ENCODE measurements around the gene ZNF391. TPM values are rescaled to one million over a fixed set of nuclear protein-coding genes. Genes with fewer than 3 reads are reported as not detected.

The ZNF391 gene
- total RNA-seq, 1 donor from 2014 or later = 2.4 TPM

DNA sequence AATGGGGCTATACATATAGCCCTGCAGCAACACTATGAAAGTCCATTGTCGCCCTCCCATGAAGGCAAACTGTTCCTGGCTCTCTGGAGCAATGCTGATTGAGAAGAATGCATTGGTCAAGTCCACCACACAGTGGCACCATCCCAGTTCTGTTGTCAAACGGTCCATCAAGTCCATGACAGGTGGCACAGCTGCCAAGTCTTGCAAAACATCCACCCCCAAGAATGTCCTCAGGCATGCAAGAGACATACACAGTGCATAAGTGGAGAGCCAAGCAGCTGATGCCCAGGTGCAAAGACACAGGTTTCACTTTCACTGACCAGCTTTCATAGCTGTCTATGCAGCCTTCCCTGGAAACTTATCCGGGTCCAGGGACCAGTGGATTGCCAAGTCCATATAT, 17.5 kb downstream of the ZNF391 start:
- Mint-ChIP-seq H3K4me3 (ENCODE audit: unreplicated experiment) (no peak overlapping the region), H3K4me1 (ENCODE audit: unreplicated experiment) (no peaks in the 10 kb centered on the region), H3K27me3 (ENCODE audit: unreplicated experiment) (no peaks in the 10 kb centered on the region), H3K27ac (ENCODE audit: unreplicated experiment) (no peak overlapping the region), H3K36me3 (ENCODE audit: unreplicated experiment) (peaks cover 7% of the 10 kb centered on the region), H3K9me3 (ENCODE audit: unreplicated experiment) (peaks cover 46% of the 10 kb centered on the region)
- no peak for DNase-seq (ENCODE audit: extremely low spot score, unreplicated experiment)
- TF ChIP-seq, protein P1, sequence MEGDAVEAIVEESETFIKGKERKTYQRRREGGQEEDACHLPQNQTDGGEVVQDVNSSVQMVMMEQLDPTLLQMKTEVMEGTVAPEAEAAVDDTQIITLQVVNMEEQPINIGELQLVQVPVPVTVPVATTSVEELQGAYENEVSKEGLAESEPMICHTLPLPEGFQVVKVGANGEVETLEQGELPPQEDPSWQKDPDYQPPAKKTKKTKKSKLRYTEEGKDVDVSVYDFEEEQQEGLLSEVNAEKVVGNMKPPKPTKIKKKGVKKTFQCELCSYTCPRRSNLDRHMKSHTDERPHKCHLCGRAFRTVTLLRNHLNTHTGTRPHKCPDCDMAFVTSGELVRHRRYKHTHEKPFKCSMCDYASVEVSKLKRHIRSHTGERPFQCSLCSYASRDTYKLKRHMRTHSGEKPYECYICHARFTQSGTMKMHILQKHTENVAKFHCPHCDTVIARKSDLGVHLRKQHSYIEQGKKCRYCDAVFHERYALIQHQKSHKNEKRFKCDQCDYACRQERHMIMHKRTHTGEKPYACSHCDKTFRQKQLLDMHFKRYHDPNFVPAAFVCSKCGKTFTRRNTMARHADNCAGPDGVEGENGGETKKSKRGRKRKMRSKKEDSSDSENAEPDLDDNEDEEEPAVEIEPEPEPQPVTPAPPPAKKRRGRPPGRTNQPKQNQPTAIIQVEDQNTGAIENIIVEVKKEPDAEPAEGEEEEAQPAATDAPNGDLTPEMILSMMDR (IDR thresholded peaks at IDR 0.05) = no peak

DNA sequence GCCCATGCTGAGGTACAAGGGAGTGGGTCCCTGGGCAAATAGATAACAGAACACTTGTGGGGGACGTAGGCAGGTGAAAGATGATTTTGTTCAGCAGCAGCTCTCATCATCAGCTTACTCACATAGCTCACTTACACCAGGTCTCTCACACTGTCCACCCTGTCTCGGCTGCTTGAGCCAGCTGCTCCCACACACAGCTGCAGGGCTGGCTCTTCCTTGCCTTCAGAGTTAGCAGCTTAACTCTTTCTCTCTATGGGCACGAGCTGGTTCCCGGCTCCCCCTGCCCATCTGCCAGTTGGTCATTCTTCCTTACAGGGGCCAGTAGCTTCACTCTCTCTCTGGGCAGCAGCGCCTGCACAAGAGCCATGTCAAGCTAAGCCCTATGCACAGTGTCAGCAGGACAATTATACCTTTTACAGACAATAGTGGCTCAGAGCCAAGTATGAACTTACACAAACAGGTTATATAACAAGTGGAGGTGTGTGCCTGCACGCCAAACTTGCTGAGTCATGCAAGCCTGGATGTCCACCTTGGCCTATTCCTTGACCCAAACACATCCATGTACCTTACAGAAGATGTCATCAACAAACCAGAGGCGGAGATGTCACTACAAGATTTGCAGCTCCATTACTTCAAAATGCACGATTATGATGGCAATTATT, 18.7 kb downstream of the ZNF391 start:
- H3K4me1 Mint-ChIP-seq (ENCODE audit: unreplicated experiment) = no peaks in the 10 kb centered on the region

DNA sequence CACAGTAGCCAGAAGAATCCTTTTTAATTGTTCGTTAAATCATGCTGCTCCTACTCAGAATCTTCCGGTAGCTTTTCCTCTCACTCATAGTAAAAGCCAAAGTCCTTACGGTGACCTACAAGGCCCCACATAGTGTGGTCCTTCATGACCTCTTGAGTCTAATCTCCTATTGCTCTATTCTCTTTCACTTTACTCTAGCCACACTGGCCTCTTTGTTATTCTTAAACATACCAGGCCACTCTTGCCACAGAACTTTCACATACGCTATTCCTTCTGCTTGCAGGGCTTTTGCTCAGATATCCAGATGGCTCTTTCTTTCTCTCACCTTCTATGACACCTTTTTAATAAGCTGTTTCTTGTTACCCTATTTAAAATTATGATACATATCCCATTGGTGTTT, 25.7 kb downstream of the ZNF391 start:
- TF ChIP-seq, protein P1 (IDR thresholded peaks at IDR 0.05) = no peak
- no peaks in the 10 kb centered on the region for H3K4me1 Mint-ChIP-seq (ENCODE audit: unreplicated experiment)
- H3K36me3 Mint-ChIP-seq (ENCODE audit: unreplicated experiment) = no peaks in the 10 kb centered on the region
- DNase-seq (ENCODE audit: extremely low spot score, unreplicated experiment) = no peak
- H3K27ac Mint-ChIP-seq (ENCODE audit: unreplicated experiment) = no peak overlapping the region
- no peaks in the 10 kb centered on the region for H3K27me3 Mint-ChIP-seq (ENCODE audit: unreplicated experiment)
- peaks cover 20% of the 10 kb centered on the region for H3K9me3 Mint-ChIP-seq (ENCODE audit: unreplicated experiment)
- H3K4me3 Mint-ChIP-seq (ENCODE audit: unreplicated experiment) = no peak overlapping the region

More for the DNA sequence above, 18.7 kb downstream of the ZNF391 start:
- TF ChIP-seq, protein P1 (IDR thresholded peaks at IDR 0.05) = no peak
- Mint-ChIP-seq H3K27me3 (ENCODE audit: unreplicated experiment) (no peaks in the 10 kb centered on the region), H3K27ac (ENCODE audit: unreplicated experiment) (no peak overlapping the region), H3K9me3 (ENCODE audit: unreplicated experiment) (peaks cover 41% of the 10 kb centered on the region), H3K4me3 (ENCODE audit: unreplicated experiment) (no peak overlapping the region), H3K36me3 (ENCODE audit: unreplicated experiment) (peaks cover under 1% of the 10 kb centered on the region)
- no peak for DNase-seq (ENCODE audit: extremely low spot score, unreplicated experiment)

DNA sequence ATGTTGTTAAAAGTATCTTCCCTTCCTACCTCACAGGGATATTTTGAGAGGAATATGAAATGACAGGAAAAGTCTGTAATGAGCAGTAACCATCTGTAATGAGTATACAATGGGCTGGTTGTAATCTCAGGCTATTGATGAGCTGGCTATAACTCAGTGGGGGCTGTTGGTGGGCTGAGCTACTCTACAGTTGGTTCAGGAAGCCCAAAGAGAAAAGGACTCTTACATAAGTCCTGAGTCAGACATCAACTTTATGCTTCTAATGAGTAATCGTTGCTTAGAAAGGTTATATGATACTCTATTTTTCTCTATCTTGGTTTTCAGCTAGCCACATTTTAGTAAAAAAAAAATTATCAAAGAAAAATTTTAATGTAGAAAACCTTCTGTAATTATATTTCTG, 26.4 kb downstream of the ZNF391 start:
- no peaks in the 10 kb centered on the region for H3K4me1 Mint-ChIP-seq (ENCODE audit: unreplicated experiment)
- H3K27me3 Mint-ChIP-seq (ENCODE audit: unreplicated experiment) = no peaks in the 10 kb centered on the region
- no peak overlapping the region for H3K4me3 Mint-ChIP-seq (ENCODE audit: unreplicated experiment)
- H3K9me3 Mint-ChIP-seq (ENCODE audit: unreplicated experiment) = peaks cover 21% of the 10 kb centered on the region
- TF ChIP-seq, protein P1 (IDR thresholded peaks at IDR 0.05) = no peak
- no peak for DNase-seq (ENCODE audit: extremely low spot score, unreplicated experiment)
- H3K36me3 Mint-ChIP-seq (ENCODE audit: unreplicated experiment) = no peaks in the 10 kb centered on the region
- H3K27ac Mint-ChIP-seq (ENCODE audit: unreplicated experiment) = no peak overlapping the region

DNA sequence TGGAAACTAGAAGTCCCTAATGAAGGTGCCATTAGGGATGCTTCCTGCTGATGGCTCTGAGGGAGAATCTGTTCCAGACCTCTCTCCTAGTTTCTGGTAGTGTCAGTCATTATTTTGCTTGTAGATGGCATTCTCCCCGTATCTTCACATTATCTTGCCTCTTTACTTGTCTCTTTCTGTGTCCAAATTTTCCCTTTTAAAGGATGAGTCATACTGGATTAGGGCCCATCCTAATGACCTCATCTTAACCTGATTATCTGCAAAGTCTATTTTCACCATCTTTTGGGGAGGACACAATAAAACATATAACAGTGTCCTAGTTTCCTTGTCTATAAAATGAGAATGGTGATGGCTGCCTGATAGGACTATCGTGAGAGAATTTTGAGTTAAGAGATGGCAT, 27.3 kb downstream of the ZNF391 start:
- no peaks in the 10 kb centered on the region for H3K36me3 Mint-ChIP-seq (ENCODE audit: unreplicated experiment)
- peaks cover 19% of the 10 kb centered on the region for H3K9me3 Mint-ChIP-seq (ENCODE audit: unreplicated experiment)
- DNase-seq (ENCODE audit: extremely low spot score, unreplicated experiment) = no peak
- no peak overlapping the region for H3K4me3 Mint-ChIP-seq (ENCODE audit: unreplicated experiment)
- TF ChIP-seq, protein P1 (IDR thresholded peaks at IDR 0.05) = no peak
- H3K4me1 Mint-ChIP-seq (ENCODE audit: unreplicated experiment) = no peaks in the 10 kb centered on the region
- no peak overlapping the region for H3K27ac Mint-ChIP-seq (ENCODE audit: unreplicated experiment)
- no peaks in the 10 kb centered on the region for H3K27me3 Mint-ChIP-seq (ENCODE audit: unreplicated experiment)

Data from osteocyte (in vitro differentiated cells).